ENCODE results near the gene PRRG3. TPM values are rescaled to one million over a fixed set of nuclear protein-coding genes. Genes with fewer than 3 reads are reported as not detected.

PRRG3 gene
- total RNA-seq, 4 donors from 2014 or later, result 0.91 to 4.5 (median 1.5) TPM

DNA sequence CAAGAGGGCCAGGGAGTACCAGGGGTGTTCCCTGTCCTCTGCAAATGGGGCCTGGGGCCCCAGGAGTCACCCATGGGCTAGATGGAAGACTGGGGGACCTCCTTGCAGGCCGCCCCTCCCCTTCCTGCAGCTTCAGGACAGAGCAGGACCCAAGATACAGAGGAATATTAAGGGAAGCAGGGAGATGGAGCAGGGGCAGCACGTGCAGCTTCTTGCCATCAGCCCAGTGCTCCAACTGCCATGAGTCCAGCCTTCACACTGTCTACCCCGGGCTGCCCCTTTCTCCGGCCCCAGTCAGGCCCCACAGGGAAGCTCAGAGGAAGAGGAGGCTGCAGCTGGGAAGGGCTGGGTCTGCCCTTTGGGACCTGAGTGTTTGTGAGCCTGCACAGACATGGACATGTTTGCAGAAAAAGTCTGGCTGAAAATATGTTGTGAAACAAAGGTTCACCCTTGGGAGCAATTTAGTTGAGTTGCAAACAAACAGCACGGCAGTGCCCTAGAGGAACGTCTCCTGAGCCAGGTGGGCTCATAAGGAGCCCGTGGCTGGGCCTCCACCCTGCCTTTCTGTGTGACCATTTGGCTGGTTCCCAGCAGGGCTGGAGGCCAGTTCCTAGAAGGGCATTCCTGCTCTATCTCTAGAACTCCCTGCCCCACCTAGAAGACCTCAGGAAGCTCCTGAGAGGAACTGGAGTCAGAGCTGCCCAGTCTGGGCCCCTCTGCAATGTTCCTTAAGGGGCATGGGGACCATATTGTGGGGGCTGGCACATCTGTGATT, 29.5 kb downstream of the PRRG3 start:
- Histone ChIP-seq H3K27ac (replicated peaks in 1 of 4) (no peak overlapping the region), H3K4me3 (no peak overlapping the region), H3K9me3 (no peaks in the 10 kb centered on the region), H3K27me3 (no peaks in the 10 kb centered on the region), H3K4me1 (peaks cover 0 to 4% (median 0%) of the 10 kb centered on the region in 4 donors), H3K36me3 (no peaks in the 10 kb centered on the region)
- 81% methylated on average over 3 of the region's 7 CpGs for WGBS
- intact Hi-C loops (cut with DNase I), result no loop called here
- TF ChIP-seq POLR2AphosphoS5 (IDR thresholded peaks at IDR 0.05), result no peak
- no peak for TF ChIP-seq EP300 (IDR thresholded peaks at IDR 0.05)
- no peak for TF ChIP-seq POLR2A (IDR thresholded peaks at IDR 0.05; ENCODE audit: low read depth)
- no peak for TF ChIP-seq CTCF (IDR thresholded peaks at IDR 0.05)
- no peak for DNase-seq (ENCODE audit: extremely low spot score)

GRCh38 chrX:151725338-151725614, 30.0 kb downstream of the PRRG3 start:
- Histone ChIP-seq H3K4me1 (peaks cover 0 to 4% (median 0%) of the 10 kb centered on the region in 4 donors), H3K4me3 (no peak overlapping the region), H3K36me3 (no peaks in the 10 kb centered on the region), H3K27ac (replicated peaks in 1 of 4) (no peak overlapping the region), H3K27me3 (no peaks in the 10 kb centered on the region), H3K9me3 (no peaks in the 10 kb centered on the region)
- whole genome bisulfite sequencing, result no CpG with 5 or more reads among the region's 1 CpG
- intact Hi-C loops (cut with DNase I), result no loop called here
- DNase-seq (ENCODE audit: extremely low spot score), result no peak
- TF ChIP-seq CTCF (IDR thresholded peaks at IDR 0.05), result no peak
- no peak for TF ChIP-seq POLR2AphosphoS5 (IDR thresholded peaks at IDR 0.05)
- no peak for TF ChIP-seq POLR2A (IDR thresholded peaks at IDR 0.05; ENCODE audit: low read depth)
- TF ChIP-seq EP300 (IDR thresholded peaks at IDR 0.05), result no peak

GRCh38 chrX:151726751-151727150, 31.5 kb downstream of the PRRG3 start:
- no peak overlapping the region for H3K4me3 ChIP-seq
- WGBS, result 83% methylated on average over 4 of the region's 5 CpGs
- peaks cover 0 to 4% (median 0%) of the 10 kb centered on the region in 4 donors for H3K4me1 ChIP-seq
- no peaks in the 10 kb centered on the region for H3K27me3 ChIP-seq
- no peak for DNase-seq (ENCODE audit: extremely low spot score)
- TF ChIP-seq POLR2AphosphoS5 (IDR thresholded peaks at IDR 0.05) (no peak), POLR2A (IDR thresholded peaks at IDR 0.05; ENCODE audit: low read depth) (no peak), CTCF (IDR thresholded peaks at IDR 0.05) (no peak), EP300 (IDR thresholded peaks at IDR 0.05) (no peak)
- no peaks in the 10 kb centered on the region for H3K36me3 ChIP-seq
- H3K9me3 ChIP-seq, result no peaks in the 10 kb centered on the region
- H3K27ac ChIP-seq (replicated peaks in 1 of 4), result no peak overlapping the region
- intact Hi-C loops (cut with DNase I), result no loop called here

GRCh38 chrX:151727346-151727745, 32.1 kb downstream of the PRRG3 start:
- Histone ChIP-seq H3K4me3 (no peak overlapping the region), H3K36me3 (no peaks in the 10 kb centered on the region), H3K27ac (replicated peaks in 1 of 4) (no peak overlapping the region), H3K9me3 (no peaks in the 10 kb centered on the region), H3K4me1 (peaks cover 0 to 4% (median 0%) of the 10 kb centered on the region in 4 donors), H3K27me3 (no peaks in the 10 kb centered on the region)
- no CpG with 5 or more reads among the region's 4 CpGs for WGBS
- no peak for TF ChIP-seq EP300 (IDR thresholded peaks at IDR 0.05)
- intact Hi-C loops (cut with DNase I), result no loop called here
- DNase-seq (ENCODE audit: extremely low spot score), result no peak

DNA sequence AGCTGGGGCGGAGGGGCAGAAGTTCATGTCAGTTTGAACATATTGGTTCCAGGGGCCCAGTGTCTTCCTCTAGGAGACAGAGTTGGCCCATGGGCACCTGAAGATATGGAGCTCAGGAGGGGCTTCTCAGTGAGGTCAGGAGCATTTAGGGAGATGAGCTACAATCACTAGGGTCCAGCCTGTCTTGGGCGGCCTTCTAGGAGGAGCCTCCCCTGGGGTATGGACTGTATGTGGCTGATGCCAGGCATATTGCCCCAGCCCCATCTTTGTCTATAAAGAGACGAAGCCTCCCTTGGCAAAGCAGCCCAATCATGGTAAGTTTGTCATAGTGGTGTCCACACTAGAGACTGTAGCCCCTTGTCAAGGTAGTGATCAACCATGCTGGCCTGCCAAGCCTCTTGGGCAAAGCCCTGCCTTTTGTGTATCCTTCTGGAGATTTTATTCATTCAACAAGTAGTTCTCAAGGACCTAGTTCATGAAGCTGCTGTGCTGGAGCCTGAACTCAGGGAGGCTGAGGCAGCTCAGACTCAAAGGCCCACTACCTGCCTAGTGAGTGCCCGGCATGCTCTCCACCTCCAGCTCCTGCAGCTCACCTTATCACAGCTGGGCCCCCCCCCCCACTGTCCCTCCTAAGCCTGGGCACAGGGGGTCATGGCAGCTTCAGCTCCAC, 33.9 kb downstream of the PRRG3 start:
- H3K27me3 ChIP-seq, result no peaks in the 10 kb centered on the region
- H3K36me3 ChIP-seq, result no peaks in the 10 kb centered on the region
- H3K4me1 ChIP-seq, result peaks cover 0 to 4% (median 0%) of the 10 kb centered on the region in 4 donors
- intact Hi-C loops (cut with DNase I), result no loop called here
- TF ChIP-seq POLR2A (IDR thresholded peaks at IDR 0.05; ENCODE audit: low read depth) (no peak), POLR2AphosphoS5 (IDR thresholded peaks at IDR 0.05) (no peak), EP300 (IDR thresholded peaks at IDR 0.05) (no peak), CTCF (IDR thresholded peaks at IDR 0.05) (no peak)
- DNase-seq (ENCODE audit: extremely low spot score), result no peak
- 65% methylated on average over 4 of the region's 4 CpGs for WGBS
- H3K27ac ChIP-seq (replicated peaks in 1 of 4), result no peak overlapping the region
- no peaks in the 10 kb centered on the region for H3K9me3 ChIP-seq
- no peak overlapping the region for H3K4me3 ChIP-seq
